ENCODE measurements around the gene CNTNAP2. TPM values are rescaled to one million over a fixed set of nuclear protein-coding genes. Genes with fewer than 3 reads are reported as not detected.

CNTNAP2 gene
- total and polyA plus RNA-seq, 8 donors: 0.19 to 18.2 (median 0.56) TPM

- no peaks in the 10 kb centered on the region for H3K27me3 ChIP-seq
- no peaks in the 10 kb centered on the region for H3K9me3 ChIP-seq
- no peak for DNase-seq
- H3K4me3 ChIP-seq: no peak overlapping the region
- H3K27ac ChIP-seq: no peak overlapping the region
- no peak for TF ChIP-seq POLR2AphosphoS5 (IDR thresholded peaks at IDR 0.05)
- intact Hi-C loops (cut with DNase I; ENCODE audit: low total_unique reads): no loop called here
- H3K4me1 ChIP-seq: no peaks in the 10 kb centered on the region
- 46 to 100% (median 60%) methylated on average over 1 of the region's 1 CpG for WGBS, 5 donors
- H3K36me3 ChIP-seq: no peaks in the 10 kb centered on the region
Measured at GRCh38 chr7:147497246-147497645, 1380.6 kb downstream of the CNTNAP2 start.

- Histone ChIP-seq H3K9me3 (no peaks in the 10 kb centered on the region), H3K27ac (no peak overlapping the region), H3K4me1 (no peaks in the 10 kb centered on the region), H3K36me3 (no peaks in the 10 kb centered on the region), H3K27me3 (no peaks in the 10 kb centered on the region), H3K4me3 (no peak overlapping the region)
- DNase-seq: peak in 1 of 2 donors; percentile 9
- TF ChIP-seq EP300 (IDR thresholded peaks at IDR 0.05): no peak
- TF ChIP-seq POLR2A (IDR thresholded peaks at IDR 0.05): no peak
- no peak for TF ChIP-seq POLR2AphosphoS5 (IDR thresholded peaks at IDR 0.05)
- no peak for TF ChIP-seq CTCF (IDR thresholded peaks at IDR 0.05)
- intact Hi-C loops (cut with DNase I; ENCODE audit: low total_unique reads): no loop called here
- WGBS, 5 donors: 93 to 96% (median 94%) methylated on average over 2 of the region's 2 CpGs
Measured at GRCh38 chr7:147498081-147498480, 1381.5 kb downstream of the CNTNAP2 start.

GRCh38 chr7:147509035-147509501 lies 1392.5 kb downstream of the CNTNAP2 start:
- DNase-seq: no peak
- Histone ChIP-seq H3K36me3 (no peaks in the 10 kb centered on the region), H3K4me3 (no peak overlapping the region), H3K4me1 (no peaks in the 10 kb centered on the region), H3K27me3 (no peaks in the 10 kb centered on the region), H3K9me3 (no peaks in the 10 kb centered on the region), H3K27ac (no peak overlapping the region)
- TF ChIP-seq EP300 (IDR thresholded peaks at IDR 0.05) (no peak), CTCF (IDR thresholded peaks at IDR 0.05) (no peak), POLR2A (IDR thresholded peaks at IDR 0.05) (no peak), POLR2AphosphoS5 (IDR thresholded peaks at IDR 0.05) (no peak)
- intact Hi-C loops (cut with DNase I; ENCODE audit: low total_unique reads): no loop called here
- WGBS, 5 donors: 58 to 72% (median 64%) methylated on average over 3 of the region's 3 CpGs

- no peak for TF ChIP-seq CTCF (IDR thresholded peaks at IDR 0.05)
- TF ChIP-seq EP300 (IDR thresholded peaks at IDR 0.05): no peak
- no peak for TF ChIP-seq POLR2A (IDR thresholded peaks at IDR 0.05)
- no peak for TF ChIP-seq POLR2AphosphoS5 (IDR thresholded peaks at IDR 0.05)
- H3K9me3 ChIP-seq: no peaks in the 10 kb centered on the region
- H3K27ac ChIP-seq: no peak overlapping the region
- no peak overlapping the region for H3K4me3 ChIP-seq
- no peaks in the 10 kb centered on the region for H3K27me3 ChIP-seq
- intact Hi-C loops (cut with DNase I; ENCODE audit: low total_unique reads): no loop called here
- no peaks in the 10 kb centered on the region for H3K4me1 ChIP-seq
- H3K36me3 ChIP-seq: no peaks in the 10 kb centered on the region
- 79 to 87% (median 86%) methylated on average over 4 of the region's 4 CpGs for WGBS, 5 donors
- no peak for DNase-seq
Measured at GRCh38 chr7:147509541-147510200, 1393.1 kb downstream of the CNTNAP2 start.

DNA sequence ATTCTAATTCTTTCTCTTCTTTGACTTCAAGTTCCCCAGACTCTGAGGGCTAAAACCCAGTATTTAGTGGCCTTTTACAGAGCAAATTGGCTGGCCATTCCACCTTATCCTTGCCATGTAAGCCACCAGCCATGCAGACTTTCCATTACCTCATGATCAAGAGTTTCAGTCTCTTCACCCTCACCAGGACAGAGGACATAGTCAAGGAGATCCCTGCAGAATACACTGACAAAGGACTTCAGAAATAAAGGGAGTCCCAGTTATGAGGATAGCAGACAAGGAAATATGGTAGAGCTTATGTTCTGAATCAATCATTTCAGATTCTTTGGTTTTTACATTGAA lies 1393.6 kb downstream of the CNTNAP2 start:
- Histone ChIP-seq H3K4me3 (no peak overlapping the region), H3K27me3 (no peaks in the 10 kb centered on the region), H3K36me3 (no peaks in the 10 kb centered on the region), H3K27ac (no peak overlapping the region), H3K4me1 (no peaks in the 10 kb centered on the region), H3K9me3 (no peaks in the 10 kb centered on the region)
- no peak for TF ChIP-seq EP300 (IDR thresholded peaks at IDR 0.05)
- no peak for TF ChIP-seq POLR2A (IDR thresholded peaks at IDR 0.05)
- TF ChIP-seq CTCF (IDR thresholded peaks at IDR 0.05): no peak
- TF ChIP-seq POLR2AphosphoS5 (IDR thresholded peaks at IDR 0.05): no peak
- intact Hi-C loops (cut with DNase I; ENCODE audit: low total_unique reads): no loop called here
- no peak for DNase-seq

All from stomach (tissue), 9 donors.